Measurements from ENCODE around the gene MRTFA.

DNA sequence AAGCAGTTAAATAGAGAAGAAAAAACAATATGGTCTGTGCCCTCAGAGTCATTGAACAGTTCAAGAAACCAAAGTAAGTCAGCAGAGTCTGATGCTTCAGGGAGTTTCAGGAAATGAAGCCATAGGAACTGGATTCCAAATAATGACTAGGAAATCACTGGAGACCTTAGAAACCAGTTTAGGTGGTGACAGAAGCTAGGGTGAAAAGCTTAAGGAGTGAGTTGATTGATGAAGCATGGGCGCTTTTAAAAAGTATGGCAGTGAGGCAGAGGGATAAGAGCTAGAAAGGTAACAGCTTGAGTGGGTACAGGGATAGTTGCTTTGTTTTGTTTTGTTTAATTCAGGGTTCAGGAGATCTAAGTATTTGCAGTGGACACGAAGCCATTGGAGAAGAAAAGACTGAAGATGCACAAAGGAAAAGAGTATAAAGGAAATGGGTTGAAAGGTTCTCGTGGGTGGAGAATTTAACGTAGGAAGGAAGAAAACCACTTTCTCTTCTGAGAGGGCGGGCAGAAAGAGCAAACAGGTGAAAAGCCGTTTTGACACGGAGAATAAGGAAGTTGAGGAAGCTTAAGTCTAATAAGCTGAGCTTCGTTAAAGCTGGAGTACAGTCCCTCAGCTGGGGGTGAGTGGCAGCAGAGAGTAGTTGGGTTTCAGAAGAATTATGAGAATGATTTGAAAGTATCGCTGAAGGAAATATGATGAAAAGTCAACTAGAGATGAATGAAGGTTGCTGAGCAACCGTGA, 251.3 kb downstream of the MRTFA start:
- TF ChIP-seq POLR2AphosphoS5 (IDR thresholded peaks at IDR 0.05; ENCODE audit: low read depth, low read length) (no peak), POLR2A (IDR thresholded peaks at IDR 0.05; ENCODE audit: low read depth, low read length) (no peak), TAF1 (IDR thresholded peaks at IDR 0.05; ENCODE audit: borderline replicate concordance, low read depth, low read length) (no peak)
